Measurements from ENCODE around the gene LAPTM5. TPM values are rescaled to one million over a fixed set of nuclear protein-coding genes. Genes with fewer than 3 reads are reported as not detected.

Gene LAPTM5
- 0.15 and 0.20 TPM in 2 replicates for total RNA-seq (2021)
- long read RNA-seq, partial matches to known transcripts: 1 of 1 reads
- long read RNA-seq, other reads (novel, unspliced or antisense): 0 of 1 reads

- no peak within 1 kb of the TSS for H3K9ac ChIP-seq (ENCODE audit: extremely low read depth, insufficient read length, low read length)
- H3K9me3 ChIP-seq (ENCODE audit: control insufficient read depth, low read depth, low read length): no peaks in the 10 kb centered on the region
- peaks cover 0 to 5% (median 0%) of the 10 kb centered on the region in 3 experiments; a peak in 1 of 7 replicates for H3K36me3 Mint-ChIP-seq (ENCODE audit: insufficient read depth in 1 of 3, low read depth in 3 of 3)
- TF ChIP-seq CTCF (conservative IDR thresholded peaks at IDR 0.05): no peak
- no peak within 1 kb of the TSS for H4K8ac ChIP-seq (replicated peaks; ENCODE audit: insufficient read length, low read depth, low read length)
- no peak within 1 kb of the TSS for H3T11ph ChIP-seq (ENCODE audit: low read length)
- no peak within 1 kb of the TSS for H2BK5ac ChIP-seq (ENCODE audit: insufficient read length, low read length)
- no peaks in the 10 kb centered on the region for H3K79me2 ChIP-seq (ENCODE audit: insufficient read depth, low read length)
- H3K14ac ChIP-seq (ENCODE audit: insufficient read depth, low read length): no peak within 1 kb of the TSS; the same call in 1 of the 2 replicates
- WGBS (ENCODE audit: extremely low coverage, insufficient read length, low lambda C conversion rate): no CpG with 5 or more reads among the region's 21 CpGs
- no peak within 1 kb of the TSS for H4K91ac ChIP-seq (ENCODE audit: insufficient read length, low read depth, low read length)
- no peaks in the 10 kb centered on the region for H3K4me1 ChIP-seq (ENCODE audit: insufficient read depth, low read length)
- peaks cover 0 to 4% of the 10 kb centered on the region in 2 experiments; a peak in 2 of 5 replicates for H3K9me3 Mint-ChIP-seq
- H2BK120ac ChIP-seq (ENCODE audit: low read depth, low read length, poor library complexity, severe bottlenecking): no peak within 1 kb of the TSS
- H3K4me2 ChIP-seq (ENCODE audit: insufficient read depth, insufficient read length, low read length): no peak within 1 kb of the TSS
- peaks cover 4% of the 10 kb centered on the region for H3K27me3 Mint-ChIP-seq (ENCODE audit: low read depth)
- H3K18ac ChIP-seq (ENCODE audit: insufficient read length, low read depth, low read length): no peak within 1 kb of the TSS
- no peak within 1 kb of the TSS for H3K56ac ChIP-seq (ENCODE audit: insufficient read length, low read depth, low read length)
- H2BK15ac ChIP-seq (ENCODE audit: low read depth, low read length): no peak within 1 kb of the TSS
- no peak within 1 kb of the TSS for H3K27ac ChIP-seq (ENCODE audit: insufficient read length, low read depth, low read length)
- no peak within 1 kb of the TSS for H3K27ac Mint-ChIP-seq
- peaks cover 19 to 31% of the 10 kb centered on the region in 2 experiments for H3K4me1 Mint-ChIP-seq
- no peaks in the 10 kb centered on the region for H3K27me3 ChIP-seq (ENCODE audit: insufficient read depth, low read length)
- H2BK12ac ChIP-seq (ENCODE audit: insufficient read length, low read depth, low read length): no peak within 1 kb of the TSS
- no peak within 1 kb of the TSS for H2AK5ac ChIP-seq (ENCODE audit: insufficient read length, low read length)
- H4K5ac ChIP-seq (ENCODE audit: insufficient read length, low read depth, low read length): no peak within 1 kb of the TSS
- H3K23ac ChIP-seq (ENCODE audit: insufficient read length, low read depth, low read length): no peak within 1 kb of the TSS
- H3K79me1 ChIP-seq (ENCODE audit: insufficient read depth, low read depth, low read length, poor library complexity, severe bottlenecking): no peaks in the 10 kb centered on the region
- H3K23me2 ChIP-seq (ENCODE audit: insufficient read length, low read depth, low read length, poor library complexity, severe bottlenecking): no peaks in the 10 kb centered on the region
- no peak for DNase-seq
- no peak within 1 kb of the TSS for H3K4ac ChIP-seq (ENCODE audit: low read depth, low read length)
- H4K20me1 ChIP-seq (ENCODE audit: control insufficient read depth, insufficient read depth, insufficient read length): no peaks in the 10 kb centered on the region
- H2BK20ac ChIP-seq (ENCODE audit: low read depth, low read length, poor library complexity, severe bottlenecking): no peak within 1 kb of the TSS
- H2AFZ ChIP-seq (ENCODE audit: low read length): no peak within 1 kb of the TSS
- no peak within 1 kb of the TSS for H3K4me3 Mint-ChIP-seq
Measured at GRCh38 chr1:30757352-30758120, at the start of gene LAPTM5. LAPTM5 (minus strand) TSS chr1:30757774; CDS start chr1:30757745, 29 bp downstream.
